Brain microvascular endothelial cell (primary cell): Measurements from ENCODE around the gene TP53BP2.

ENCODE experiments used
- DNase-seq: peaks from one replicate; pipeline ENCODE4 v3.0.0-alpha.2; 2020
- H3K27ac ChIP-seq: fragments of 250-450 bp; sonication (Bioruptor Pico); 2 replicates; pipeline ENCODE4 v1.5.1; 2020; ENCODE audit warnings: mild to moderate bottlenecking, moderate library complexity
- H3K27me3 ChIP-seq: fragments of 250-450 bp; sonication (Bioruptor Pico); replicated peaks from 2 replicates; pipeline ENCODE4 v1.5.1; 2020; ENCODE audit warnings: mild to moderate bottlenecking
- H3K36me3 ChIP-seq: fragments of 250-450 bp; sonication (Bioruptor Pico); replicated peaks from 2 replicates; pipeline ENCODE4 v1.5.1; 2020; ENCODE audit warnings: mild to moderate bottlenecking
- H3K4me3 ChIP-seq: 2 replicates; pipeline ENCODE4 v1.5.1; 2011; ENCODE audit warnings: low read depth, mild to moderate bottlenecking, control low read depth, low read length, moderate library complexity
- in situ Hi-C: cut with HindIII; loops from 2 replicates; pipeline ENCODE4 v1.10.0; 2017; ENCODE audit warnings: low sequenced_read_pairs, low pct_ligation_motif_present
- TF ChIP-seq, protein P1 (sequence below): IDR thresholded peaks from 2 replicates; pipeline ENCODE4 v1.5.1; 2011; ENCODE audit warnings: low read depth, mild to moderate bottlenecking, moderate library complexity, low read length, control low read depth, inconsistent platforms; ENCODE audit errors: missing control alignments

Gene TP53BP2

DNA sequence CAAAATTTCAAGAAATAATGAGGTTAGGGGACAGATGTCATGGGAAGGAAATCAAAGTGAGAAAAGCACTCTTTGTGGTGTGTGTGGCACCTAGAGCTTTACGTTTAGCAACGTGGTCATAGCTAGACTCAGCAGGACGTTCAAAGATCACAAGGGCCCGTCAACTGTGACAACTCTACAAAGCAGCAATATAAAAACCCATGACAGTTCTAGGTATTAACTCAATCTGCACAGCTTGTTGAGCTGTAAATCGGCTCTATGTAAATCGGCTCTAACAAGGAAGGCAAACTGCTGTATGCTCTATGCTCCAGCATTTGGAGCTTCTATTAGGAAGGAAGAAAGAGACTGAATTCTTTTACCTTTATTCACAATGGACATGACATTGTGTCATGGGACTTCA, 64.8 kb downstream of the TP53BP2 start:
- DNase-seq = no peak
- Histone ChIP-seq H3K27me3 (no peaks in the 10 kb centered on the region), H3K36me3 (peaks cover 40% of the 10 kb centered on the region), H3K4me3 (no peak overlapping the region), H3K27ac (peak overlapping the region; percentile 15)
- TF ChIP-seq, protein P1, sequence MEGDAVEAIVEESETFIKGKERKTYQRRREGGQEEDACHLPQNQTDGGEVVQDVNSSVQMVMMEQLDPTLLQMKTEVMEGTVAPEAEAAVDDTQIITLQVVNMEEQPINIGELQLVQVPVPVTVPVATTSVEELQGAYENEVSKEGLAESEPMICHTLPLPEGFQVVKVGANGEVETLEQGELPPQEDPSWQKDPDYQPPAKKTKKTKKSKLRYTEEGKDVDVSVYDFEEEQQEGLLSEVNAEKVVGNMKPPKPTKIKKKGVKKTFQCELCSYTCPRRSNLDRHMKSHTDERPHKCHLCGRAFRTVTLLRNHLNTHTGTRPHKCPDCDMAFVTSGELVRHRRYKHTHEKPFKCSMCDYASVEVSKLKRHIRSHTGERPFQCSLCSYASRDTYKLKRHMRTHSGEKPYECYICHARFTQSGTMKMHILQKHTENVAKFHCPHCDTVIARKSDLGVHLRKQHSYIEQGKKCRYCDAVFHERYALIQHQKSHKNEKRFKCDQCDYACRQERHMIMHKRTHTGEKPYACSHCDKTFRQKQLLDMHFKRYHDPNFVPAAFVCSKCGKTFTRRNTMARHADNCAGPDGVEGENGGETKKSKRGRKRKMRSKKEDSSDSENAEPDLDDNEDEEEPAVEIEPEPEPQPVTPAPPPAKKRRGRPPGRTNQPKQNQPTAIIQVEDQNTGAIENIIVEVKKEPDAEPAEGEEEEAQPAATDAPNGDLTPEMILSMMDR = no peak
- in situ Hi-C loops = no loop called here

DNA sequence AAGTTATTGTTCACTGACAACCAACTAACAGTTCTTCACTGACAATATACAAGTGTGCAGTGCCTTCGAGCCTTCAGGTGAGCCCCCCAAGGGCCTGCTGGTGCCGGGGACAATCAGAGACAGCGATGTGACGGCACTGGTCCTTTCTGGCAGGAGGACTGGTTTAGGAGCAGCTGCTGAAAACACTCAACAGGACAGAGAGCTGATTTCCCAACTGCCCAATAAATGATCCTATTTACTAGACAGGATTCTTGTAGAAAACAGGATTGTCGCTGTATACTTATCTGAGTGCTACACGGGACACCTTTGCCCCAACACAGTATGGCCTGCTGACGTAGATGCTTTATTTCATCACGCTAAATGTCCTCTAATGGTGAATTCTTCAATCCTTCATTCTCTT, 65.4 kb downstream of the TP53BP2 start:
- no peak overlapping the region for H3K4me3 ChIP-seq
- DNase-seq = no peak
- peaks cover 44% of the 10 kb centered on the region for H3K36me3 ChIP-seq
- TF ChIP-seq, protein P1 = no peak
- H3K27ac ChIP-seq = no peak overlapping the region
- in situ Hi-C loops = no loop called here
- no peaks in the 10 kb centered on the region for H3K27me3 ChIP-seq

DNA sequence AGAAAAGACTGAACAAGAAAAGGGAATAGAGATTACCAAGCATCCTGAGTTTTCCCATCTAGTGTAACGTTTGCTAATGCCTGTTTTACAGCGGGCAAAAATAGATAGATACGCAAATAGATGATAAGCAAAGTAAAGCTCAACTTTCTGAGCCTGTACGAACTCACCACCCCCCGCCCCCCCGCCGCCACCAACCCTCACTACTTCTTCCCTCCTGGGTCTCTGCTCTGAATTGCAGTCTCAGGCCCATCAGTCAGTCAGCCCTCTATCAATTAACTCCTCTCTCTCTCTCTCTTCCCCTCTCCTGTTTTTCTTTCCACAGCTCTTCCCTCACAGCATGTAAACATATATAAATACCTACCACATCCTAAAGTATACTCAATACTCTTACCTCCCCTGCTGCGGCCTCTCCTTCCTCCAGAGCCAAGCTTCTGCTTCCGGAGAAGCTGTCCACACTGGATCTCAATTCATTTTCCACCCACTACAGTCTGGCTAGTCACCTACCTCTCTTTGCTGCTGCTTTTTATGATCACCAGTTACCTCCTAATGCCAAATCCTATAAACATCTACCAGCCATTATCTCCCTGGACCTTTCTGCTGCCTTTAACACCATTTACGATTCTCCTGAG, 68.8 kb downstream of the TP53BP2 start:
- DNase-seq = no peak
- in situ Hi-C loops = no loop called here
- Histone ChIP-seq H3K4me3 (no peak overlapping the region), H3K27me3 (no peaks in the 10 kb centered on the region), H3K36me3 (peaks cover 63% of the 10 kb centered on the region), H3K27ac (peak overlapping the region; percentile 84)
- TF ChIP-seq, protein P1 = no peak

DNA sequence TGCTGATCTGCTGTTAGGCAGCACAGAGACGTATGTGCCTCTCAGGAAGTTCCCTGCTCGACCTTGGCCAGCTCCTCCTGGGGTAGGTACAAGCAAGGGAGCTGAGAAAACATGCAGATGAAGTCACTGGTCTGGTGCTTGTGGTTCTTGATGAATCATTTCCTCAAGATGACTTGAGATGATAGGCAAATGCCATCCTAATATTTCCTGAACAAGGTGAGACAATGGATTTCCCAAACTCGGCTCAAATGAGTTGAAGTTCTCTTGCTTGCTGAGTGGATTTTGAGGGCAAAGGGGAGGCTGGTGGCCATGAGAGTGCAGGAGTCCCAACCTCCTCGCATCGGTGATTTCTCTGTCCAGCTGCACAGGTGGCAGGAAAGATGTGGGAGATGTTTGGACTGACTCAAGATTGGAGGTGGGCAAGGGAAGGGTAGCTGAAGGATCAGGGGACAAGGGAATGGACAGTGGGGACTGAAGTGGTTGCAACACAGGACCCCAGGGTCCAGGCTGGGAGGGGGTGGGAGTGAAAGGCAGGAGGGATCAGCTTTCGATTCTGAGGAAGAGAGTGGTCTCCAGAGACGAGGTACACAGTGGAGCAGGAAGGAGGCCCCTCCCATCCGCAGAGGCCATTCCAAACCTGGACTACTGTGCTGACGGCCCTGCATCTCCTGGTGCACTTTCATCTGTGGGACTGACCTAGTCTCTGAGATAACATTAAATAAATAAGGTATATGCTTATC, 69.5 kb downstream of the TP53BP2 start:
- DNase-seq = peak; percentile 91
- peak overlapping the region; percentile 84 for H3K27ac ChIP-seq
- TF ChIP-seq, protein P1 = no peak
- H3K36me3 ChIP-seq = peaks cover 67% of the 10 kb centered on the region
- H3K27me3 ChIP-seq = no peaks in the 10 kb centered on the region
- H3K4me3 ChIP-seq = no peak overlapping the region
- in situ Hi-C loops = no loop called here

DNA sequence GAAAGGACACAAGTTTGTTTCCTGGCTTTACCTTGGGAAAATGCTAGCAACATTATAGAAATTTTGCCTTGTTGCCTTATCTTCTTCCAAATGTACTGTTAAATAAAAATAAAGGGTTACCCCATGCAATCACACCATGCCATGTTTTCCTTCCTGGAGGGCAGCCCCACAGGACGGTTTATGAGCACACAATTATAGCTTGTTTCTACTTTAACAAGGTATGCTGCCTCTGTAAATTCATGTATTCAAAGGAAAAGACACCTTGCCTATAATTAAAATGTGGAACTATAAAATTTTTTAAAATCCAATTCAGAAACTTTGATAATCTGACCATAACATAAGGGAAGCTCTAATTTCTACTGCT, 70.1 kb downstream of the TP53BP2 start:
- in situ Hi-C loops = no loop called here
- Histone ChIP-seq H3K36me3 (peaks cover 72% of the 10 kb centered on the region), H3K27ac (peak overlapping the region; percentile 84), H3K27me3 (no peaks in the 10 kb centered on the region), H3K4me3 (no peak overlapping the region)
- DNase-seq = no peak
- TF ChIP-seq, protein P1 = no peak
